ENCODE results near the gene SRMS.

SRMS gene

GRCh38 chr20:63539441-63540370, 7.8 kb downstream of the SRMS start:
- DNase-seq (ENCODE audit: extremely low read depth, low read depth) = no peak
- TF ChIP-seq CTCF (IDR thresholded peaks at IDR 0.05; ENCODE audit: low read depth, low read length) = no peak

GRCh38 chr20:63539092-63539430, 8.5 kb downstream of the SRMS start:
- no peak for DNase-seq (ENCODE audit: extremely low read depth, low read depth)
- no peak for TF ChIP-seq CTCF (IDR thresholded peaks at IDR 0.05; ENCODE audit: low read depth, low read length)

- no peak for DNase-seq (ENCODE audit: extremely low read depth, low read depth)
- TF ChIP-seq CTCF (IDR thresholded peaks at IDR 0.05; ENCODE audit: low read depth, low read length) = no peak
Measured at GRCh38 chr20:63538204-63539091, 9.1 kb downstream of the SRMS start.

GRCh38 chr20:63537525-63538203, 9.9 kb downstream of the SRMS start:
- peak; percentile 85 for DNase-seq (ENCODE audit: extremely low read depth, low read depth)
- TF ChIP-seq CTCF (IDR thresholded peaks at IDR 0.05; ENCODE audit: low read depth, low read length) = peak; percentile 90

GRCh38 chr20:63536997-63537524, 10.5 kb downstream of the SRMS start, which contains the start of gene PTK6:
TSS of gene PTK6 (minus strand) at chr20:63537376. CDS start at chr20:63537314, 62 bp downstream.
- TF ChIP-seq CTCF (IDR thresholded peaks at IDR 0.05; ENCODE audit: low read depth, low read length) = no peak
- no peak for DNase-seq (ENCODE audit: extremely low read depth, low read depth)

- no peak for DNase-seq (ENCODE audit: extremely low read depth, low read depth)
- no peak for TF ChIP-seq CTCF (IDR thresholded peaks at IDR 0.05; ENCODE audit: low read depth, low read length)
Measured at GRCh38 chr20:63536241-63536977, 11.1 kb downstream of the SRMS start.
